HepG2 (cell line): ENCODE results near the gene CATSPERD. TPM values are rescaled to one million over a fixed set of nuclear protein-coding genes. Genes with fewer than 3 reads are reported as not detected.
A peak's percentile ranks its signal among the peaks of the same experiment; 100 is the strongest.

ENCODE experiments used
- ADNP ChIP-seq: sonication (generic); formaldehyde crosslinking; IDR thresholded peaks from 2 replicates; pipeline ENCODE4 v1.4.0; 2020; ENCODE audit warnings: missing genetic modification reagents
- ELF1 ChIP-seq: sonication (generic); formaldehyde crosslinking; IDR thresholded peaks from 2 replicates; pipeline ENCODE4 v1.4.0; 2020; ENCODE audit warnings: missing genetic modification reagents
- ISL2 ChIP-seq: sonication (generic); formaldehyde crosslinking; IDR thresholded peaks from 2 replicates; pipeline ENCODE4 v1.5.0; 2020; ENCODE audit warnings: missing genetic modification reagents
- ISX ChIP-seq: sonication (generic); formaldehyde crosslinking; conservative IDR thresholded peaks from 2 replicates; pipeline ENCODE4 v1.5.0; 2020; ENCODE audit warnings: missing genetic modification reagents
- STAG1 ChIP-seq: sonication (generic); formaldehyde crosslinking; IDR thresholded peaks from 2 replicates; pipeline ENCODE4 v1.4.0; 2020; ENCODE audit warnings: missing genetic modification reagents
- ZFX ChIP-seq: sonication (generic); formaldehyde crosslinking; IDR thresholded peaks from 2 replicates; pipeline ENCODE4 v1.4.0; 2020; ENCODE audit warnings: mild to moderate bottlenecking, low read depth, missing genetic modification reagents, moderate library complexity
- ZNF570 ChIP-seq: sonication (generic); formaldehyde crosslinking; IDR thresholded peaks from 2 replicates; pipeline ENCODE4 v1.4.0; 2020; ENCODE audit warnings: mild to moderate bottlenecking, missing genetic modification reagents, borderline replicate concordance
- ZNF589 ChIP-seq: sonication (generic); formaldehyde crosslinking; conservative IDR thresholded peaks from 2 replicates; pipeline ENCODE4 v1.8.0; 2022; ENCODE audit warnings: mild to moderate bottlenecking, moderate library complexity, missing genetic modification reagents
- polyA plus RNA-seq, 8 experiments: library from polyadenylated mRNA; depleted of rRNA in 3 of 8; stranded (reverse) in 7 of 8; unstranded in 1 of 8; fragments of >200 nt; fragmentation: Illumina TruSeq in 4 of 8; extraction: Trizol in 4 of 8; gene quantifications; 2 replicates each; pipeline versions ENCODE4 v1.2.1 to v1.2.3, GENCODE V29; 2011 to 2016; ENCODE audit warnings: low read depth in 4 of 8, missing spikeins in 1 of 8, mixed read lengths in 1 of 8; ENCODE audit not compliant: insufficient read depth in 1 of 8
- total RNA-seq, 5 experiments: library from RNA; depleted of rRNA; stranded (reverse); fragments of >200 nt; fragmentation: Illumina TruSeq; extraction: Trizol; gene quantifications; 2 replicates each; pipeline ENCODE4 v1.2.3, GENCODE V29; 2016; ENCODE audit warnings: low read depth in 1 of 5
- TF ChIP-seq, protein P1 (sequence below): IDR thresholded peaks from 2 replicates; pipeline ENCODE4 v1.6.1; 2016; ENCODE audit warnings: low read depth, missing genetic modification reagents, missing compliant biosample characterization
- TF ChIP-seq, protein P2 (sequence below): sonication (generic); formaldehyde crosslinking; IDR thresholded peaks from 2 replicates; pipeline ENCODE4 v1.4.0; 2020; ENCODE audit warnings: missing genetic modification reagents
- TF ChIP-seq, protein P3 (sequence below): sonication (generic); formaldehyde crosslinking; IDR thresholded peaks from 2 replicates; pipeline ENCODE4 v1.8.1; 2022; ENCODE audit warnings: low read depth, mild to moderate bottlenecking, missing genetic modification reagents
- TF ChIP-seq, protein P4 (sequence below): sonication (generic); formaldehyde crosslinking; IDR thresholded peaks from 2 replicates; pipeline ENCODE4 v1.4.0; 2020; ENCODE audit warnings: missing genetic modification reagents
- TF ChIP-seq, protein P5 (sequence below), 2 experiments: sonication (generic) in 1 of 2; formaldehyde crosslinking in 1 of 2; IDR thresholded peaks; 2 replicates each; pipeline versions ENCODE4 v1.5.1 to v1.6.1; 2011 to 2020; ENCODE audit warnings: borderline replicate concordance in 1 of 2, low read depth in 1 of 2, low read length in 1 of 2, mild to moderate bottlenecking in 1 of 2, missing genetic modification reagents in 1 of 2, moderate library complexity in 1 of 2
- TF ChIP-seq, protein P6 (sequence below): sonication (generic); formaldehyde crosslinking; IDR thresholded peaks from 2 replicates; pipeline ENCODE4 v1.8.0; 2022; ENCODE audit warnings: mild to moderate bottlenecking, missing genetic modification reagents, moderate library complexity

Gene CATSPERD
- total and polyA plus RNA-seq, 2 of the 13 experiments (the other 11 are each of a cell fraction or from before 2014, with no cell fraction given) = 0.04 TPM; not detected in 1

DNA sequence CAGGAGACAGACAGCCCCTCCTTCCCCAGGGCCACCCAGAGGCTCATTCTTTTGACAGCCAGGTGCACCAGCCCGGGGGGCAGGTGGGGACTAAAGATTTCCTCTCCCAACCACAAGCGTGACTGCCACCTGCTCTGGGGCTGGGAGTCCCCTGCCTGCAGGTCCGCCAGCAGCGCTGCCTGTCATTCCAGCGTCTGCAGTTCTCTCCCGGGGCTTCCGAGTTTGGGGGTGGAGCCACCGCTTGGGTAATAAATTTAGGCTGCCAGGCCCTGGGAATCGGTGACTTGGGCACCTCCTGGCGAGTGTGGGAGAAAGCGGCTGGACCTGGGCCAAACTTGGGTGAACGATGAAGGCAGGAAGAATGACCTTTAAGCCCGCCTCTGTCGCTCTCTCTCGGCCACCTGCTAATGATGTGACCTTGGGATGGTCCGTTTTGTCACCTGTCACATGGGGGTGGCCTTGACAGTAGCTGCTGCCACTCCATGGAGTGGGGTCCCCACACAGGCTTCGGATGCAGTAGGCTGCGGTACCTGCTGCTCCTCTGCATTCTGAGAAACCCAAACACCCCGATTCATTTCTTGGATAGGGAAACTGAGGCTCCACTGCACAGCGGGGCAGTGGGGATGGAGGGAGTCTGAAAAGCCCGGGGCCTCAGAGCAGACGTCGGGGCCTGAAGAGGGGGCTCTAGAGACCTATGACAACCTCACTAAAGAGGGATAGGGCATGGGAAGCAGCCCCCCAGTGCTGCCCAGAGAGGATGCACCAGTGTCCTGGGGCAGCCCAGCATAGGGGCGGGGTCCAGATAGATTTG is 106.3 kb downstream of the CATSPERD start (continued):
- TF ChIP-seq ISL2 (CRISPR knock-in tag) (peak; percentile 47; the same call in 1 of the 2 replicates), ELF1 (CRISPR knock-in tag) (peak; percentile 35; the same call in 1 of the 2 replicates), ZNF589 (CRISPR knock-in tag) (peak; percentile 27; the same call in 1 of the 2 replicates), ZFX (CRISPR knock-in tag) (no peak; the same call in 1 of the 2 replicates), ADNP (0 out of 2 replicates have a peak, but pooled peaks have one; percentile 15), ISX (CRISPR knock-in tag) (no peak), STAG1 (peak; percentile 42), ZNF570 (no peak)
- TF ChIP-seq, protein P1, sequence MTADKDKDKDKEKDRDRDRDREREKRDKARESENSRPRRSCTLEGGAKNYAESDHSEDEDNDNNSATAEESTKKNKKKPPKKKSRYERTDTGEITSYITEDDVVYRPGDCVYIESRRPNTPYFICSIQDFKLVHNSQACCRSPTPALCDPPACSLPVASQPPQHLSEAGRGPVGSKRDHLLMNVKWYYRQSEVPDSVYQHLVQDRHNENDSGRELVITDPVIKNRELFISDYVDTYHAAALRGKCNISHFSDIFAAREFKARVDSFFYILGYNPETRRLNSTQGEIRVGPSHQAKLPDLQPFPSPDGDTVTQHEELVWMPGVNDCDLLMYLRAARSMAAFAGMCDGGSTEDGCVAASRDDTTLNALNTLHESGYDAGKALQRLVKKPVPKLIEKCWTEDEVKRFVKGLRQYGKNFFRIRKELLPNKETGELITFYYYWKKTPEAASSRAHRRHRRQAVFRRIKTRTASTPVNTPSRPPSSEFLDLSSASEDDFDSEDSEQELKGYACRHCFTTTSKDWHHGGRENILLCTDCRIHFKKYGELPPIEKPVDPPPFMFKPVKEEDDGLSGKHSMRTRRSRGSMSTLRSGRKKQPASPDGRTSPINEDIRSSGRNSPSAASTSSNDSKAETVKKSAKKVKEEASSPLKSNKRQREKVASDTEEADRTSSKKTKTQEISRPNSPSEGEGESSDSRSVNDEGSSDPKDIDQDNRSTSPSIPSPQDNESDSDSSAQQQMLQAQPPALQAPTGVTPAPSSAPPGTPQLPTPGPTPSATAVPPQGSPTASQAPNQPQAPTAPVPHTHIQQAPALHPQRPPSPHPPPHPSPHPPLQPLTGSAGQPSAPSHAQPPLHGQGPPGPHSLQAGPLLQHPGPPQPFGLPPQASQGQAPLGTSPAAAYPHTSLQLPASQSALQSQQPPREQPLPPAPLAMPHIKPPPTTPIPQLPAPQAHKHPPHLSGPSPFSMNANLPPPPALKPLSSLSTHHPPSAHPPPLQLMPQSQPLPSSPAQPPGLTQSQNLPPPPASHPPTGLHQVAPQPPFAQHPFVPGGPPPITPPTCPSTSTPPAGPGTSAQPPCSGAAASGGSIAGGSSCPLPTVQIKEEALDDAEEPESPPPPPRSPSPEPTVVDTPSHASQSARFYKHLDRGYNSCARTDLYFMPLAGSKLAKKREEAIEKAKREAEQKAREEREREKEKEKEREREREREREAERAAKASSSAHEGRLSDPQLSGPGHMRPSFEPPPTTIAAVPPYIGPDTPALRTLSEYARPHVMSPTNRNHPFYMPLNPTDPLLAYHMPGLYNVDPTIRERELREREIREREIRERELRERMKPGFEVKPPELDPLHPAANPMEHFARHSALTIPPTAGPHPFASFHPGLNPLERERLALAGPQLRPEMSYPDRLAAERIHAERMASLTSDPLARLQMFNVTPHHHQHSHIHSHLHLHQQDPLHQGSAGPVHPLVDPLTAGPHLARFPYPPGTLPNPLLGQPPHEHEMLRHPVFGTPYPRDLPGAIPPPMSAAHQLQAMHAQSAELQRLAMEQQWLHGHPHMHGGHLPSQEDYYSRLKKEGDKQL (CRISPR knock-in tag) = peak; percentile 38; the same call in 1 of the 2 replicates
- TF ChIP-seq, protein P2, sequence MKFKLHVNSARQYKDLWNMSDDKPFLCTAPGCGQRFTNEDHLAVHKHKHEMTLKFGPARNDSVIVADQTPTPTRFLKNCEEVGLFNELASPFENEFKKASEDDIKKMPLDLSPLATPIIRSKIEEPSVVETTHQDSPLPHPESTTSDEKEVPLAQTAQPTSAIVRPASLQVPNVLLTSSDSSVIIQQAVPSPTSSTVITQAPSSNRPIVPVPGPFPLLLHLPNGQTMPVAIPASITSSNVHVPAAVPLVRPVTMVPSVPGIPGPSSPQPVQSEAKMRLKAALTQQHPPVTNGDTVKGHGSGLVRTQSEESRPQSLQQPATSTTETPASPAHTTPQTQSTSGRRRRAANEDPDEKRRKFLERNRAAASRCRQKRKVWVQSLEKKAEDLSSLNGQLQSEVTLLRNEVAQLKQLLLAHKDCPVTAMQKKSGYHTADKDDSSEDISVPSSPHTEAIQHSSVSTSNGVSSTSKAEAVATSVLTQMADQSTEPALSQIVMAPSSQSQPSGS (CRISPR knock-in tag) = peak; percentile 62; the same call in 1 of the 2 replicates
- TF ChIP-seq, protein P3, sequence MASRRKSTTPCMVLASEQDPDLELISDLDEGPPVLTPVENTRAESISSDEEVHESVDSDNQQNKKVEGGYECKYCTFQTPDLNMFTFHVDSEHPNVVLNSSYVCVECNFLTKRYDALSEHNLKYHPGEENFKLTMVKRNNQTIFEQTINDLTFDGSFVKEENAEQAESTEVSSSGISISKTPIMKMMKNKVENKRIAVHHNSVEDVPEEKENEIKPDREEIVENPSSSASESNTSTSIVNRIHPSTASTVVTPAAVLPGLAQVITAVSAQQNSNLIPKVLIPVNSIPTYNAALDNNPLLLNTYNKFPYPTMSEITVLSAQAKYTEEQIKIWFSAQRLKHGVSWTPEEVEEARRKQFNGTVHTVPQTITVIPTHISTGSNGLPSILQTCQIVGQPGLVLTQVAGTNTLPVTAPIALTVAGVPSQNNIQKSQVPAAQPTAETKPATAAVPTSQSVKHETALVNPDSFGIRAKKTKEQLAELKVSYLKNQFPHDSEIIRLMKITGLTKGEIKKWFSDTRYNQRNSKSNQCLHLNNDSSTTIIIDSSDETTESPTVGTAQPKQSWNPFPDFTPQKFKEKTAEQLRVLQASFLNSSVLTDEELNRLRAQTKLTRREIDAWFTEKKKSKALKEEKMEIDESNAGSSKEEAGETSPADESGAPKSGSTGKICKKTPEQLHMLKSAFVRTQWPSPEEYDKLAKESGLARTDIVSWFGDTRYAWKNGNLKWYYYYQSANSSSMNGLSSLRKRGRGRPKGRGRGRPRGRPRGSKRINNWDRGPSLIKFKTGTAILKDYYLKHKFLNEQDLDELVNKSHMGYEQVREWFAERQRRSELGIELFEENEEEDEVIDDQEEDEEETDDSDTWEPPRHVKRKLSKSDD (CRISPR knock-in tag) = 0 out of 2 replicates have a peak, but pooled peaks have one; percentile 50
- TF ChIP-seq, protein P4, sequence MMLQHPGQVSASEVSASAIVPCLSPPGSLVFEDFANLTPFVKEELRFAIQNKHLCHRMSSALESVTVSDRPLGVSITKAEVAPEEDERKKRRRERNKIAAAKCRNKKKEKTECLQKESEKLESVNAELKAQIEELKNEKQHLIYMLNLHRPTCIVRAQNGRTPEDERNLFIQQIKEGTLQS (CRISPR knock-in tag) = no peak
- TF ChIP-seq, protein P5, sequence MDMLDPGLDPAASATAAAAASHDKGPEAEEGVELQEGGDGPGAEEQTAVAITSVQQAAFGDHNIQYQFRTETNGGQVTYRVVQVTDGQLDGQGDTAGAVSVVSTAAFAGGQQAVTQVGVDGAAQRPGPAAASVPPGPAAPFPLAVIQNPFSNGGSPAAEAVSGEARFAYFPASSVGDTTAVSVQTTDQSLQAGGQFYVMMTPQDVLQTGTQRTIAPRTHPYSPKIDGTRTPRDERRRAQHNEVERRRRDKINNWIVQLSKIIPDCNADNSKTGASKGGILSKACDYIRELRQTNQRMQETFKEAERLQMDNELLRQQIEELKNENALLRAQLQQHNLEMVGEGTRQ (IDR thresholded peaks at IDR 0.05; ENCODE audit: low read depth, low read length) = peak; percentile 39; the same call in 1 of the 2 replicates
- TF ChIP-seq, protein P5 (CRISPR knock-in tag; IDR thresholded peaks at IDR 0.05; ENCODE audit: borderline replicate concordance) = no peak
- TF ChIP-seq, protein P6, sequence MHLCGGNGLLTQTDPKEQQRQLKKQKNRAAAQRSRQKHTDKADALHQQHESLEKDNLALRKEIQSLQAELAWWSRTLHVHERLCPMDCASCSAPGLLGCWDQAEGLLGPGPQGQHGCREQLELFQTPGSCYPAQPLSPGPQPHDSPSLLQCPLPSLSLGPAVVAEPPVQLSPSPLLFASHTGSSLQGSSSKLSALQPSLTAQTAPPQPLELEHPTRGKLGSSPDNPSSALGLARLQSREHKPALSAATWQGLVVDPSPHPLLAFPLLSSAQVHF (CRISPR knock-in tag) = no peak
